ENCODE results near the gene BBS7. TPM values are rescaled to one million over a fixed set of nuclear protein-coding genes. Genes with fewer than 3 reads are reported as not detected.

The BBS7 gene
- total RNA-seq, 2 experiments from 2014 or later = 16.4 to 18.5 TPM

Other genes starting within 250 kb of the BBS7 start
- 100 to 1,000 TPM; 145 to 147 TPM for gene ANXA5, start 173.5 kb downstream of the BBS7 start, total RNA-seq
- gene SMIM43, start 105.3 kb downstream of the BBS7 start, total RNA-seq = not detected
- gene EXOSC9, start 69.2 kb downstream of the BBS7 start, total RNA-seq = 10 to 100 TPM; 54.2 to 56.8 TPM
- gene CCNA2, start 46.6 kb downstream of the BBS7 start, total RNA-seq = 100 to 1,000 TPM; 131 to 132 TPM
- gene TRPC3, start 81.6 kb upstream of the BBS7 start, total RNA-seq = under 1 TPM; 0.50 to 0.55 TPM

Measured in activated CD8-positive, alpha-beta T cell treated with anti-CD3 and anti-CD28 coated beads, Interleukin-2, amount 10 ng/mL, durations not matched to agents 7 days and 5 days (primary cell).